Measurements from ENCODE around the gene HSPH1. TPM values are rescaled to one million over a fixed set of nuclear protein-coding genes. Genes with fewer than 3 reads are reported as not detected.

HSPH1 gene
- total and polyA plus RNA-seq, 2 of the 13 experiments (the other 11 are each of a cell fraction or from before 2014, with no cell fraction given): 13.0 to 62.9 TPM

DNA sequence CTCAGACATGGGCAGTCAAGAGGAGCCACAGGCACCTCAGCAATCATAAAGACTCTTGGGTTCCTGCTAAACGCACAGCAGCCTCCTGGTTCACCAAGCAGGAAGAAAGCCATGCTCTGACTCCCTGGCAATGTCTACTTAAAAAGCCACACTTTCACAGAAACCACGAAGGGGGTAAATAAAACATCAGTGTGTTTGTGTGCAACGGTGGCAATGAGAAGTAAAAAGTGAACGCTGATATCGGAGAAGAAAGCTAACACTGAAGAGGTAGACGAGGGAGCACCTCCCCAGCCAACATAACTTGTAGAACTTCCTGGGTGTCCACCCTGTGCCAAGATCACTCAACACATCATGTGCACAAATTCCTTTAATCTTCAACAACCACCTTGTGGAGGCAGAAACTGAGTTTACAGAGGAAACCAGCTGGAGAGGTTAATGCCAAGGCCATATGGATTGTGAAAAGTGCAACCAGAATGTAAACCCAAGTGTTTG, 30.2 kb downstream of the HSPH1 start:
- Histone ChIP-seq H2AFZ (ENCODE audit: low read length) (no peak overlapping the region), H3K27me3 (ENCODE audit: control insufficient read depth in 1 of 2, insufficient read depth in 2 of 2, low read length in 2 of 2) (peaks cover 0 to 7% of the 10 kb centered on the region in 2 experiments; a peak in 1 of 5 replicates), H3K4me2 (ENCODE audit: low read depth, low read length) (no peak overlapping the region), H3K27ac (ENCODE audit: extremely low read length, insufficient read depth, low read length) (no peak overlapping the region), H3K36me3 (replicated peaks in 1 of 2; ENCODE audit: control insufficient read depth in 1 of 2, insufficient read depth in 2 of 2, low read length in 2 of 2) (peaks cover 0 to 3% of the 10 kb centered on the region in 2 experiments; a peak in 1 of 5 replicates), H3K4me3 (replicated peaks in 1 of 3; ENCODE audit: insufficient read depth in 1 of 3, low read depth in 2 of 3, low read length in 3 of 3) (no peak overlapping the region), H4K20me1 (ENCODE audit: insufficient read depth, low read length) (no peaks in the 10 kb centered on the region), H3K9ac (ENCODE audit: insufficient read depth, low read depth, low read length) (no peak overlapping the region), H3K79me2 (ENCODE audit: insufficient read depth, low read length) (no peaks in the 10 kb centered on the region), H3K9me3 (ENCODE audit: low read length) (no peaks in the 10 kb centered on the region), H3K4me1 (ENCODE audit: insufficient read depth, low read length) (peaks cover 8% of the 10 kb centered on the region; the same call in 1 of the 2 replicates)
- ATAC-seq (no peak), DNase-seq (ENCODE audit: low spot score) (no peak), FAIRE-seq (no peak)
- intact Hi-C loops (cut with micrococcal nuclease; ENCODE audit: unreplicated experiment) (no loop called here), in situ Hi-C loops (cut with HindIII; ENCODE audit: extremely low pct_ligation_motif_present, low pct_unique_long_range_greater_than_20kb) (no loop called here)
- ChIA-PET POLR2A (no interaction called here), CTCF (ENCODE audit: low intra/inter-chr PET ratio, low total read pairs) (no interaction called here)
- no TSS peak for BruUV-seq (replicated peaks)
- TF ChIP-seq ZNF3 (CRISPR knock-in tag; IDR thresholded peaks at IDR 0.05) (no peak), TBL1XR1 (IDR thresholded peaks at IDR 0.05; ENCODE audit: borderline replicate concordance, low read length, partially characterized antibody) (no peak), ZNF264 (CRISPR knock-in tag; IDR thresholded peaks at IDR 0.05) (no peak), ZNF354B (CRISPR knock-in tag; IDR thresholded peaks at IDR 0.05) (no peak), HIVEP1 (CRISPR knock-in tag; IDR thresholded peaks at IDR 0.05) (no peak), ZFP37 (CRISPR knock-in tag; IDR thresholded peaks at IDR 0.05; ENCODE audit: borderline replicate concordance) (no peak)
- 75% methylated on average over 6 of the region's 6 CpGs for WGBS (ENCODE audit: low lambda C conversion rate)

GRCh38 chr13:31129419-31129818, 32.3 kb downstream of the HSPH1 start:
- Histone ChIP-seq H3K4me1 (ENCODE audit: insufficient read depth, low read length) (peaks cover 8% of the 10 kb centered on the region; the same call in 1 of the 2 replicates), H3K36me3 (replicated peaks in 1 of 2; ENCODE audit: control insufficient read depth in 1 of 2, insufficient read depth in 2 of 2, low read length in 2 of 2) (no peaks in the 10 kb centered on the region), H3K27ac (ENCODE audit: extremely low read length, insufficient read depth, low read length) (no peak overlapping the region), H3K9ac (ENCODE audit: insufficient read depth, low read depth, low read length) (no peak overlapping the region), H3K4me2 (ENCODE audit: low read depth, low read length) (peak overlapping the region; percentile 43; the same call in 1 of the 2 replicates), H3K27me3 (ENCODE audit: control insufficient read depth in 1 of 2, insufficient read depth in 2 of 2, low read length in 2 of 2) (peaks cover 0 to 7% of the 10 kb centered on the region in 2 experiments; a peak in 1 of 5 replicates), H3K79me2 (ENCODE audit: insufficient read depth, low read length) (no peaks in the 10 kb centered on the region), H3K4me3 (replicated peaks in 1 of 3; ENCODE audit: insufficient read depth in 1 of 3, low read depth in 2 of 3, low read length in 3 of 3) (no peak overlapping the region), H2AFZ (ENCODE audit: low read length) (no peak overlapping the region), H4K20me1 (ENCODE audit: insufficient read depth, low read length) (no peaks in the 10 kb centered on the region), H3K9me3 (ENCODE audit: low read length) (no peaks in the 10 kb centered on the region)
- ATAC-seq (peak; percentile 63), FAIRE-seq (no peak), DNase-seq (ENCODE audit: low spot score) (no peak)
- ChIA-PET CTCF (ENCODE audit: low intra/inter-chr PET ratio, low total read pairs) (no interaction called here), POLR2A (no interaction called here)
- intact Hi-C loops (cut with micrococcal nuclease; ENCODE audit: unreplicated experiment): no loop called here
- in situ Hi-C loops (cut with HindIII; ENCODE audit: extremely low pct_ligation_motif_present, low pct_unique_long_range_greater_than_20kb): no loop called here
- BruUV-seq (replicated peaks): no TSS peak
- 3% methylated on average over 7 of the region's 8 CpGs for WGBS (ENCODE audit: low lambda C conversion rate)
- TF ChIP-seq KAT8 (CRISPR knock-in tag; IDR thresholded peaks at IDR 0.05): no peak
- TF ChIP-seq PAXIP1 (CRISPR knock-in tag; conservative IDR thresholded peaks at IDR 0.05): no peak
- no peak for TF ChIP-seq ZNF777 (CRISPR knock-in tag; IDR thresholded peaks at IDR 0.05)
- no peak for TF ChIP-seq RBM22 (optimal IDR thresholded peaks at IDR 0.05; ENCODE audit: low read length)
- no peak for TF ChIP-seq ZSCAN21 (CRISPR knock-in tag; IDR thresholded peaks at IDR 0.05; ENCODE audit: borderline replicate concordance)
- TF ChIP-seq HNF4A (CRISPR knock-in tag; IDR thresholded peaks at IDR 0.05): no peak
- TF ChIP-seq, protein P1, sequence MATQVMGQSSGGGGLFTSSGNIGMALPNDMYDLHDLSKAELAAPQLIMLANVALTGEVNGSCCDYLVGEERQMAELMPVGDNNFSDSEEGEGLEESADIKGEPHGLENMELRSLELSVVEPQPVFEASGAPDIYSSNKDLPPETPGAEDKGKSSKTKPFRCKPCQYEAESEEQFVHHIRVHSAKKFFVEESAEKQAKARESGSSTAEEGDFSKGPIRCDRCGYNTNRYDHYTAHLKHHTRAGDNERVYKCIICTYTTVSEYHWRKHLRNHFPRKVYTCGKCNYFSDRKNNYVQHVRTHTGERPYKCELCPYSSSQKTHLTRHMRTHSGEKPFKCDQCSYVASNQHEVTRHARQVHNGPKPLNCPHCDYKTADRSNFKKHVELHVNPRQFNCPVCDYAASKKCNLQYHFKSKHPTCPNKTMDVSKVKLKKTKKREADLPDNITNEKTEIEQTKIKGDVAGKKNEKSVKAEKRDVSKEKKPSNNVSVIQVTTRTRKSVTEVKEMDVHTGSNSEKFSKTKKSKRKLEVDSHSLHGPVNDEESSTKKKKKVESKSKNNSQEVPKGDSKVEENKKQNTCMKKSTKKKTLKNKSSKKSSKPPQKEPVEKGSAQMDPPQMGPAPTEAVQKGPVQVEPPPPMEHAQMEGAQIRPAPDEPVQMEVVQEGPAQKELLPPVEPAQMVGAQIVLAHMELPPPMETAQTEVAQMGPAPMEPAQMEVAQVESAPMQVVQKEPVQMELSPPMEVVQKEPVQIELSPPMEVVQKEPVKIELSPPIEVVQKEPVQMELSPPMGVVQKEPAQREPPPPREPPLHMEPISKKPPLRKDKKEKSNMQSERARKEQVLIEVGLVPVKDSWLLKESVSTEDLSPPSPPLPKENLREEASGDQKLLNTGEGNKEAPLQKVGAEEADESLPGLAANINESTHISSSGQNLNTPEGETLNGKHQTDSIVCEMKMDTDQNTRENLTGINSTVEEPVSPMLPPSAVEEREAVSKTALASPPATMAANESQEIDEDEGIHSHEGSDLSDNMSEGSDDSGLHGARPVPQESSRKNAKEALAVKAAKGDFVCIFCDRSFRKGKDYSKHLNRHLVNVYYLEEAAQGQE (IDR thresholded peaks at IDR 0.05; ENCODE audit: borderline replicate concordance in 1 of 2, low read depth in 1 of 2, low read length in 2 of 2): no peak

Measured in HepG2 (cell line).